Skin of body (tissue), 3 donors: Measurements from ENCODE around the gene OR5D18. TPM values are rescaled to one million over a fixed set of nuclear protein-coding genes. Genes with fewer than 3 reads are reported as not detected.
"Not testable (repeated sequence)": the region's sequence is repeated elsewhere in the genome, so short reads cannot be mapped to it uniquely, and the experiment has no call there.

ENCODE experiments used
- DNase-seq: peaks from one replicate; lab custom pipeline; 2025; lab: John Stamatoyannopoulos, UW
- small RNA-seq: library from RNA; depleted of rRNA; stranded (forward); fragments of <200 nt; gene quantifications from one replicate; pipeline ENCODE3, GENCODE V24; 2014; ENCODE audit warnings: low replicate concordance
- total RNA-seq: library from RNA; depleted of rRNA; stranded (reverse); fragments of >200 nt; gene quantifications from one replicate; pipeline ENCODE4 v1.2.3, GENCODE V29; 2014

The OR5D18 gene
- not detected for total RNA-seq

- DNase-seq = no peak
Measured at GRCh38 chr11:55819330-55819729, at the start of gene OR5D18. OR5D18 (plus strand) TSS chr11:55819630; CDS start chr11:55819630, 0 bp downstream.

DNA sequence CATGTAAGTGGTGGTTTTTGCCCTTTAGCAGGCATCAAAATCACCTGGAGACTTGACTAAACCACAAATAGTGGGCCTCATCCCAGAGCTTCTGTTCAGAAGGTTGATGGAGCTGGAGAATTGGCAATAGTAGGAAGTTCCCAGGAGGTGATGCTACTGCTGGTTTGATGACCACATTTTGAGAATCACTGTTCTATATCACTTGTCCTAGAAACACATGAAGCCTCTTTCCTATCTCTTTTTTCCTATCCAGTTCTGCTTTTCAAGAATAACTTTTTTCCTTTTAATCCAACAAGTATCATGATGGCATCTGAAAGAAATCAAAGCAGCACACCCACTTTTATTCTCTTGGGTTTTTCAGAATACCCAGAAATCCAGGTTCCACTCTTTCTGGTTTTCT lies 46.3 kb upstream of the OR5D18 start, which contains the start of gene OR5D13:
Gene OR5D13 (plus strand): TSS at position 301 of the 400 bp plus-strand sequence. CDS start 0 bp downstream, at position 301.
- no peak for DNase-seq

GRCh38 chr11:55791606-55792005 lies 27.8 kb upstream of the OR5D18 start:
- DNase-seq = no peak

DNA sequence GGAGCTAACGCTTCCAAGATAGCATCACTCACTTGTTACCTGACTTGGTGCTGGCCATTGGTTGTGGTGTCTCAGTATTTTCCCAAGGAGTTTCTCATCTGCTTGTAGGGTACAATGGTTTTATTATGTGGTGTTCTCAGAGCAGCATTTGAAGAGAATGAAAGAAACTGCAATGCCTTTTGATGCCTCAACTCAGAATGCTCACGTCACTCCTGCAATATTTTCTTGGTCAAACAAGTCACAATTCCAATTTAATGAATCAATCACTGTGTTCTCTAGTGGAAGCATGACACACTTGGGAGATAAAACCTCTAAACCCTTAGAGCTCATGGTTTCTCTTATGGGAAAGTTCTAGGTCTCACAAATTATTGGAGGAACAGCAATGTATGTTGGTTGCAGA lies 26.1 kb upstream of the OR5D18 start:
- DNase-seq = no peak

DNA sequence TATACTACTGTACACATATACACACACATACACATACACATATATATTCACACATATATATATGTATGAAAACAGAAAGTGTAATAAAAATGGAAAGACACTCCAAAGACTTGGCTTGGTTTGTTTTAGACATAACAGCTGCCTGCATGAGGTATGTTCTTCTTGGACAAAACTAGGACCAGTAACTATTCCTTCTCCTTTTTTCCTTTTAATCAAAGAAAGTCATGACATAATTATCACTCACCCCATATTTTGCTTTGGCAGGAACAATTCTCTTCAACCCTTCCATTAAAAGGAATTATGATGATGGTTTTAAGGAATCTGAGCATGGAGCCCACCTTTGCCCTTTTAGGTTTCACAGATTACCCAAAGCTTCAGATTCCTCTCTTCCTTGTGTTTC lies 24.2 kb upstream of the OR5D18 start, which contains the start of gene OR5D14:
Gene OR5D14 (plus strand): TSS at position 301 of the 400 bp plus-strand sequence. CDS start 0 bp downstream, at position 301.
- DNase-seq = no peak

DNA sequence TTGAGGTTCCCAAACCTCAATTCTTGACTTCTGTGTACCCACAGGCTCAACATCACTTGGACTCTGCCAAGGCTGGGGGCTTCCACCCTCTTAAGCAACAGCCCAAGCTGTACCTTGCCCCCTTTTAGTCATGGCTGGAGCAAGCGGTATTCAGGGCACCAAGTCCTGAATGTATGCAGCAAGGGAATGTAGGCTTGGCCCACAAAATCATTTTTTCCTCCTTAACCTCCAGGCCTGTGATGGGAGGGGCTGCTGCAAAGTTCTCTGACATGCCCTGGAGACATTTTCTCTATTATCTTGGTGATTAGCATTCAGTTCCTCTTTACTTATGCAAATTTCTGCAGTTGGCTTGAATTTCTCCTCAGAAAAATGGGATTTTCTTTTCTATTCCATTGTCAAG lies 13.2 kb upstream of the OR5D18 start:
- DNase-seq = no peak

DNA sequence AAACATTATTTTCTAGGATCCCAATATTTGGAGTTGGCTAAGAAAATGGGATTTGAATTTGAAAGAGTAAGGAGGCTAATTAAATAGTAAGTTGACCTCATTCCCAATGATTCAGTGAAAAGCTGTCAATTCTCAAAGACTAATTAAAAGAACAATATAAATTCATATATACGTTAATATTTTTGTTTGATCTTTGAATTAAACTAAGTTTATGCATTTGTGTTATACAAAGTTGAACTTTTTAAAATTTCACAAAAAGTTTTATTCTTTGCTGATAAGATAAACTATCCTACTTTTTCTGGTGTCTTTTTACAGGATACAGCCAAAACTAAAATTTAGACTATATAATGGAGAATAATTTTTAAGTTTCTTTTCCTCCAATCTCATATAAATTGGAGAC lies 8.4 kb upstream of the OR5D18 start, which contains the start of gene OR5L1:
Gene OR5L1 (plus strand): TSS at position 301 of the 400 bp plus-strand sequence. CDS start 100 bp downstream, outside the sequence.
- DNase-seq = no peak

- DNase-seq = no peak
Measured at GRCh38 chr11:55826919-55827318, 7.5 kb downstream of the OR5D18 start, which contains the start of gene OR5L2. OR5L2 (plus strand) TSS chr11:55827219; CDS start chr11:55827219, 0 bp downstream.

DNA sequence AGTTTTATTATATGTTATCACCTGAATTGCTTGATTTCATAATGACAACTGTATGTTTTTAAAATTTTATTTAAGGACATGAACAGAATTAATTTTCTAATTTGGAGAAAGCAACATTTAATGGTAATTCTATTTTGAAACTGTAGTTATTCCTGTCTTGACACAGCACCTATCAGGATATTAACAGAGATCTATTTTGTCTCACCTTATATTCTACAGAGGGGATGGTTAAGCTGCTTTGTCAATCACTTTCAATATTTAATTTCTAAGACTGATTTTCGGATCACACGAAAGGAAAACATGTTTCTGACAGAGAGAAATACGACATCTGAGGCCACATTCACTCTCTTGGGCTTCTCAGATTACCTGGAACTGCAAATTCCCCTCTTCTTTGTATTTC lies 19.0 kb downstream of the OR5D18 start, which contains the start of gene OR5D16:
Gene OR5D16 (plus strand): TSS at position 301 of the 400 bp plus-strand sequence. CDS start 0 bp downstream, at position 301.
- DNase-seq = no peak

GRCh38 chr11:55847453-55847852 lies 28.0 kb downstream of the OR5D18 start:
- DNase-seq = no peak

GRCh38 chr11:55849037-55849436 lies 29.6 kb downstream of the OR5D18 start:
- DNase-seq = no peak

- DNase-seq = no peak
Measured at GRCh38 chr11:55852141-55852540, 32.7 kb downstream of the OR5D18 start.

DNA sequence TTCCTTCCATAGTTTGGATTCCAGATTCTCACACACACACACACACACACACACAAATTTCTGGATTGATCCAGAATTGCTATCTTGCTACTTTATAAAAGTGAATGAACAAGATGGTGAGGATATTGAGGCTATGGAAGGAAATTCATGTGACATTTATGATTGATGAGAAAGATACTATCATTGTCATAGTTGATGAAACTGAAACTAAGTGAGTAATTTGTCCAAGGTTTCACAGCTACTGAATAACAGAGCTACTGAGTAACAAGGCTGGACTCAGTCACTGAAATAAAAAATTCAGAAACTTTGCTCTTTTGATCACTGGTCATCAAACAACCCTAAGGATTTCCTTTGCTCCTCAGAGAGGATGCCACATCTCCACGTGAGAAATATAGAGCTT lies 35.3 kb downstream of the OR5D18 start:
- DNase-seq = no peak

- not testable (repeated sequence) for DNase-seq
Measured at GRCh38 chr11:55867354-55867753, 47.9 kb downstream of the OR5D18 start.

Small RNAs within 50 kb of the gene (small RNA-seq; reads per million reads assigned to genes)
- gene AC036111.3 = not detected

Other genes with a start within 250 kb of the OR5D18 start
- not detected for gene OR4C16, start 247.5 kb upstream of the OR5D18 start, total RNA-seq
- gene OR4C11, start 212.0 kb upstream of the OR5D18 start, total RNA-seq = not detected
- gene OR4P4, start 184.5 kb upstream of the OR5D18 start, total RNA-seq = not detected
- gene OR4S2, start 171.3 kb upstream of the OR5D18 start, total RNA-seq = not detected
- not detected for gene OR4C6, start 157.4 kb upstream of the OR5D18 start, total RNA-seq
- not detected for gene OR5D13, start 46.2 kb upstream of the OR5D18 start, total RNA-seq
- not detected for gene OR5D14, start 24.1 kb upstream of the OR5D18 start, total RNA-seq
- gene OR5L1, start 8.3 kb upstream of the OR5D18 start, total RNA-seq = not detected
- not detected for gene OR5L2, start 7.6 kb downstream of the OR5D18 start, total RNA-seq
- not detected for gene OR5D16, start 19.1 kb downstream of the OR5D18 start, total RNA-seq
- not detected for gene TRIM51, start 63.7 kb downstream of the OR5D18 start, total RNA-seq
- not detected for gene OR5W2, start 95.0 kb downstream of the OR5D18 start, total RNA-seq
- gene OR5I1, start 116.8 kb downstream of the OR5D18 start, total RNA-seq = not detected
- not detected for gene OR10AG1, start 150.3 kb downstream of the OR5D18 start, total RNA-seq
- not detected for gene OR5F1, start 175.0 kb downstream of the OR5D18 start, total RNA-seq
- gene OR5AS1, start 208.0 kb downstream of the OR5D18 start, total RNA-seq = not detected